ENCODE measurements around the gene SUDS3. TPM values are rescaled to one million over a fixed set of nuclear protein-coding genes. Genes with fewer than 3 reads are reported as not detected.

Gene SUDS3
- polyA plus RNA-seq, 2 donors, result 13.0 to 13.8 TPM

- Histone ChIP-seq H3K4me1 (ENCODE audit: control insufficient read depth in 2 of 2, insufficient read depth in 2 of 2, low read length in 1 of 2) (no peaks in the 10 kb centered on the region), H3K27me3 (ENCODE audit: control insufficient read depth in 1 of 2, insufficient read depth in 2 of 2, low read length in 2 of 2) (no peaks in the 10 kb centered on the region), H3K9me3 (ENCODE audit: control insufficient read depth in 2 of 2, insufficient read depth in 1 of 2, low read depth in 1 of 2, low read length in 1 of 2) (no peaks in the 10 kb centered on the region), H3K36me3 (ENCODE audit: control insufficient read depth in 2 of 2, insufficient read depth in 2 of 2, low read length in 1 of 2) (no peaks in the 10 kb centered on the region), H3K27ac (ENCODE audit: low read depth in 2 of 2, low read length in 1 of 2) (no peak overlapping the region), H3K4me3 (ENCODE audit: low read depth in 1 of 2, low read length in 2 of 2) (no peak overlapping the region)
- 51 to 59% methylated on average over 5 of the region's 5 CpGs for WGBS, 2 donors
Observed at GRCh38 chr12:118432812-118433545, 56.6 kb downstream of the SUDS3 start.

GRCh38 chr12:118436002-118436730 is 59.8 kb downstream of the SUDS3 start:
- WGBS, 2 donors, result 68 to 69% methylated on average over 10 of the region's 10 CpGs
- Histone ChIP-seq H3K4me1 (ENCODE audit: control insufficient read depth in 2 of 2, insufficient read depth in 2 of 2, low read length in 1 of 2) (no peaks in the 10 kb centered on the region), H3K9me3 (ENCODE audit: control insufficient read depth in 2 of 2, insufficient read depth in 1 of 2, low read depth in 1 of 2, low read length in 1 of 2) (no peaks in the 10 kb centered on the region), H3K27me3 (ENCODE audit: control insufficient read depth in 1 of 2, insufficient read depth in 2 of 2, low read length in 2 of 2) (no peaks in the 10 kb centered on the region), H3K36me3 (ENCODE audit: control insufficient read depth in 2 of 2, insufficient read depth in 2 of 2, low read length in 1 of 2) (no peaks in the 10 kb centered on the region), H3K27ac (ENCODE audit: low read depth in 2 of 2, low read length in 1 of 2) (no peak overlapping the region), H3K4me3 (ENCODE audit: low read depth in 1 of 2, low read length in 2 of 2) (no peak overlapping the region)

GRCh38 chr12:118436986-118437385 is 60.6 kb downstream of the SUDS3 start:
- no peak overlapping the region for H3K4me3 ChIP-seq (ENCODE audit: low read depth in 1 of 2, low read length in 2 of 2)
- no peak overlapping the region for H3K27ac ChIP-seq (ENCODE audit: low read depth in 2 of 2, low read length in 1 of 2)
- no peaks in the 10 kb centered on the region for H3K9me3 ChIP-seq (ENCODE audit: control insufficient read depth in 2 of 2, insufficient read depth in 1 of 2, low read depth in 1 of 2, low read length in 1 of 2)
- H3K27me3 ChIP-seq (ENCODE audit: control insufficient read depth in 1 of 2, insufficient read depth in 2 of 2, low read length in 2 of 2), result no peaks in the 10 kb centered on the region
- WGBS, 2 donors, result 42 to 55% methylated on average over 2 of the region's 2 CpGs
- H3K4me1 ChIP-seq (ENCODE audit: control insufficient read depth in 2 of 2, insufficient read depth in 2 of 2, low read length in 1 of 2), result no peaks in the 10 kb centered on the region
- H3K36me3 ChIP-seq (ENCODE audit: control insufficient read depth in 2 of 2, insufficient read depth in 2 of 2, low read length in 1 of 2), result no peaks in the 10 kb centered on the region

GRCh38 chr12:118439068-118439467 is 62.7 kb downstream of the SUDS3 start:
- H3K4me3 ChIP-seq (ENCODE audit: low read depth in 1 of 2, low read length in 2 of 2), result no peak overlapping the region
- H3K4me1 ChIP-seq (ENCODE audit: control insufficient read depth in 2 of 2, insufficient read depth in 2 of 2, low read length in 1 of 2), result no peaks in the 10 kb centered on the region
- H3K36me3 ChIP-seq (ENCODE audit: control insufficient read depth in 2 of 2, insufficient read depth in 2 of 2, low read length in 1 of 2), result no peaks in the 10 kb centered on the region
- WGBS, 2 donors, result 79 to 80% methylated on average over 3 of the region's 3 CpGs
- no peak overlapping the region for H3K27ac ChIP-seq (ENCODE audit: low read depth in 2 of 2, low read length in 1 of 2)
- no peaks in the 10 kb centered on the region for H3K9me3 ChIP-seq (ENCODE audit: control insufficient read depth in 2 of 2, insufficient read depth in 1 of 2, low read depth in 1 of 2, low read length in 1 of 2)
- H3K27me3 ChIP-seq (ENCODE audit: control insufficient read depth in 1 of 2, insufficient read depth in 2 of 2, low read length in 2 of 2), result no peaks in the 10 kb centered on the region

GRCh38 chr12:118446247-118446646 is 69.9 kb downstream of the SUDS3 start:
- no peaks in the 10 kb centered on the region for H3K9me3 ChIP-seq (ENCODE audit: control insufficient read depth in 2 of 2, insufficient read depth in 1 of 2, low read depth in 1 of 2, low read length in 1 of 2)
- H3K36me3 ChIP-seq (ENCODE audit: control insufficient read depth in 2 of 2, insufficient read depth in 2 of 2, low read length in 1 of 2), result no peaks in the 10 kb centered on the region
- WGBS, 2 donors, result 31 to 41% methylated on average over 4 of the region's 4 CpGs
- no peaks in the 10 kb centered on the region for H3K4me1 ChIP-seq (ENCODE audit: control insufficient read depth in 2 of 2, insufficient read depth in 2 of 2, low read length in 1 of 2)
- H3K27ac ChIP-seq (ENCODE audit: low read depth in 2 of 2, low read length in 1 of 2), result no peak overlapping the region
- H3K4me3 ChIP-seq (ENCODE audit: low read depth in 1 of 2, low read length in 2 of 2), result no peak overlapping the region
- H3K27me3 ChIP-seq (ENCODE audit: control insufficient read depth in 1 of 2, insufficient read depth in 2 of 2, low read length in 2 of 2), result no peaks in the 10 kb centered on the region

- WGBS, 2 donors, result 50 to 64% methylated on average over 4 of the region's 4 CpGs
- Histone ChIP-seq H3K4me1 (ENCODE audit: control insufficient read depth in 2 of 2, insufficient read depth in 2 of 2, low read length in 1 of 2) (no peaks in the 10 kb centered on the region), H3K36me3 (ENCODE audit: control insufficient read depth in 2 of 2, insufficient read depth in 2 of 2, low read length in 1 of 2) (no peaks in the 10 kb centered on the region), H3K27ac (ENCODE audit: low read depth in 2 of 2, low read length in 1 of 2) (no peak overlapping the region), H3K4me3 (ENCODE audit: low read depth in 1 of 2, low read length in 2 of 2) (no peak overlapping the region), H3K9me3 (ENCODE audit: control insufficient read depth in 2 of 2, insufficient read depth in 1 of 2, low read depth in 1 of 2, low read length in 1 of 2) (no peaks in the 10 kb centered on the region), H3K27me3 (ENCODE audit: control insufficient read depth in 1 of 2, insufficient read depth in 2 of 2, low read length in 2 of 2) (no peaks in the 10 kb centered on the region)
Observed at GRCh38 chr12:118447181-118447580, 70.8 kb downstream of the SUDS3 start.

GRCh38 chr12:118448341-118448740 is 72.0 kb downstream of the SUDS3 start:
- H3K27ac ChIP-seq (ENCODE audit: low read depth in 2 of 2, low read length in 1 of 2), result no peak overlapping the region
- no peak overlapping the region for H3K4me3 ChIP-seq (ENCODE audit: low read depth in 1 of 2, low read length in 2 of 2)
- no peaks in the 10 kb centered on the region for H3K4me1 ChIP-seq (ENCODE audit: control insufficient read depth in 2 of 2, insufficient read depth in 2 of 2, low read length in 1 of 2)
- no peaks in the 10 kb centered on the region for H3K36me3 ChIP-seq (ENCODE audit: control insufficient read depth in 2 of 2, insufficient read depth in 2 of 2, low read length in 1 of 2)
- 93 to 98% methylated on average over 1 of the region's 1 CpG for WGBS, 2 donors
- no peaks in the 10 kb centered on the region for H3K9me3 ChIP-seq (ENCODE audit: control insufficient read depth in 2 of 2, insufficient read depth in 1 of 2, low read depth in 1 of 2, low read length in 1 of 2)
- no peaks in the 10 kb centered on the region for H3K27me3 ChIP-seq (ENCODE audit: control insufficient read depth in 1 of 2, insufficient read depth in 2 of 2, low read length in 2 of 2)

GRCh38 chr12:118455327-118455726 is 79.0 kb downstream of the SUDS3 start:
- H3K9me3 ChIP-seq (ENCODE audit: control insufficient read depth in 2 of 2, insufficient read depth in 1 of 2, low read depth in 1 of 2, low read length in 1 of 2), result no peaks in the 10 kb centered on the region
- H3K27me3 ChIP-seq (ENCODE audit: control insufficient read depth in 1 of 2, insufficient read depth in 2 of 2, low read length in 2 of 2), result no peaks in the 10 kb centered on the region
- WGBS, 2 donors, result 63 to 74% methylated on average over 3 of the region's 3 CpGs
- H3K4me1 ChIP-seq (ENCODE audit: control insufficient read depth in 2 of 2, insufficient read depth in 2 of 2, low read length in 1 of 2), result no peaks in the 10 kb centered on the region
- no peak overlapping the region for H3K27ac ChIP-seq (ENCODE audit: low read depth in 2 of 2, low read length in 1 of 2)
- H3K4me3 ChIP-seq (ENCODE audit: low read depth in 1 of 2, low read length in 2 of 2), result no peak overlapping the region
- H3K36me3 ChIP-seq (ENCODE audit: control insufficient read depth in 2 of 2, insufficient read depth in 2 of 2, low read length in 1 of 2), result no peaks in the 10 kb centered on the region

- Histone ChIP-seq H3K36me3 (ENCODE audit: control insufficient read depth in 2 of 2, insufficient read depth in 2 of 2, low read length in 1 of 2) (no peaks in the 10 kb centered on the region), H3K4me3 (ENCODE audit: low read depth in 1 of 2, low read length in 2 of 2) (no peak overlapping the region), H3K27me3 (ENCODE audit: control insufficient read depth in 1 of 2, insufficient read depth in 2 of 2, low read length in 2 of 2) (no peaks in the 10 kb centered on the region), H3K27ac (ENCODE audit: low read depth in 2 of 2, low read length in 1 of 2) (no peak overlapping the region), H3K9me3 (ENCODE audit: control insufficient read depth in 2 of 2, insufficient read depth in 1 of 2, low read depth in 1 of 2, low read length in 1 of 2) (no peaks in the 10 kb centered on the region), H3K4me1 (ENCODE audit: control insufficient read depth in 2 of 2, insufficient read depth in 2 of 2, low read length in 1 of 2) (no peaks in the 10 kb centered on the region)
Observed at GRCh38 chr12:118456741-118457140, 80.4 kb downstream of the SUDS3 start.

- H3K4me3 ChIP-seq (ENCODE audit: low read depth in 1 of 2, low read length in 2 of 2), result no peak overlapping the region
- H3K27me3 ChIP-seq (ENCODE audit: control insufficient read depth in 1 of 2, insufficient read depth in 2 of 2, low read length in 2 of 2), result no peaks in the 10 kb centered on the region
- 93% methylated on average over 4 of the region's 4 CpGs for WGBS, 2 donors
- no peak overlapping the region for H3K27ac ChIP-seq (ENCODE audit: low read depth in 2 of 2, low read length in 1 of 2)
- H3K9me3 ChIP-seq (ENCODE audit: control insufficient read depth in 2 of 2, insufficient read depth in 1 of 2, low read depth in 1 of 2, low read length in 1 of 2), result no peaks in the 10 kb centered on the region
- H3K36me3 ChIP-seq (ENCODE audit: control insufficient read depth in 2 of 2, insufficient read depth in 2 of 2, low read length in 1 of 2), result no peaks in the 10 kb centered on the region
- H3K4me1 ChIP-seq (ENCODE audit: control insufficient read depth in 2 of 2, insufficient read depth in 2 of 2, low read length in 1 of 2), result no peaks in the 10 kb centered on the region
Observed at GRCh38 chr12:118459110-118459509, 82.8 kb downstream of the SUDS3 start.

Measured in esophagus (tissue), 2 donors.